Vagina (tissue), 2 donors: ENCODE data around the gene TM9SF4. TPM values are rescaled to one million over a fixed set of nuclear protein-coding genes. Genes with fewer than 3 reads are reported as not detected.

Experiments
- DNase-seq, 2 donors: peaks; one replicate each; pipeline ENCODE4 v3.0.0-alpha.2; 2017; ENCODE audit errors: extremely low spot score in 2 of 2
- H3K27ac ChIP-seq: fragments of 200-600 bp; sonication (generic); one replicate; pipeline ENCODE4 v1.5.1; 2019
- H3K27me3 ChIP-seq: fragments of 200-600 bp; sonication (generic); one replicate; pipeline ENCODE4 v1.5.1; 2019
- H3K36me3 ChIP-seq, 2 donors: fragments of 200-600 bp; sonication (generic); one replicate each; pipeline ENCODE4 v1.5.1; 2017 to 2019
- H3K4me1 ChIP-seq: fragments of 200-600 bp; sonication (generic); one replicate; pipeline ENCODE4 v1.5.1; 2019
- H3K4me3 ChIP-seq, 2 donors: fragments of 200-600 bp; sonication (generic); 1 replicate in 1 of 2; 2 replicates in 1 of 2; pipeline ENCODE4 v1.5.1; 2016 to 2019
- H3K9me3 ChIP-seq: fragments of 200-600 bp; sonication (generic); one replicate; pipeline ENCODE4 v1.5.1; 2019
- CTCF ChIP-seq, 3 experiments: fragments of 450-650 bp in 2 of 3; fragments of 200-600 bp in 1 of 3; sonication (generic) in 1 of 3; IDR thresholded peaks; one replicate each; pipeline ENCODE4 v1.5.1; 2017 to 2019; ENCODE audit warnings: antibody characterized with exemption in 3 of 3, mild to moderate bottlenecking in 2 of 3, moderate library complexity in 2 of 3
- POLR2A ChIP-seq, 2 donors: fragments of 450-650 bp; IDR thresholded peaks; one replicate each; pipeline ENCODE4 v1.6.1; 2017; ENCODE audit warnings: antibody characterized with exemption in 2 of 2, mild to moderate bottlenecking in 2 of 2, moderate library complexity in 2 of 2
- POLR2AphosphoS5 ChIP-seq, 2 donors: sonication (generic); formaldehyde crosslinking; IDR thresholded peaks; one replicate each; pipeline ENCODE4 v1.9.0; 2017; ENCODE audit warnings: antibody characterized with exemption in 2 of 2, mild to moderate bottlenecking in 2 of 2, low read depth in 1 of 2; ENCODE audit not compliant: insufficient read depth in 1 of 2
- intact Hi-C: fragments of 100-400 bp; cut with DNase I; formaldehyde crosslinking; loops from one replicate; pipeline ENCODE4 v1.15.1; 2023
- total RNA-seq: library from RNA; depleted of rRNA; stranded (reverse); fragments of >200 nt; gene quantifications from one replicate; pipeline ENCODE4 v1.2.3, GENCODE V29; 2016

The TM9SF4 gene
- total RNA-seq, 1 donor from 2014 or later, result 32.2 TPM

- Histone ChIP-seq H3K27me3 (no peaks in the 10 kb centered on the region), H3K27ac (no peak overlapping the region), H3K4me3 (no peak overlapping the region), H3K9me3 (no peaks in the 10 kb centered on the region), H3K4me1 (no peaks in the 10 kb centered on the region), H3K36me3 (peaks cover 0 to 78% of the 10 kb centered on the region in 2 donors)
- DNase-seq, result no peak
- intact Hi-C loops, result no loop called here
- no peak for TF ChIP-seq POLR2AphosphoS5 (IDR thresholded peaks at IDR 0.05; ENCODE audit: insufficient read depth in 1 of 2, low read depth in 1 of 2)
- no peak for TF ChIP-seq CTCF (IDR thresholded peaks at IDR 0.05)
- TF ChIP-seq POLR2A (IDR thresholded peaks at IDR 0.05), result no peak
Observed at GRCh38 chr20:32142088-32142487, 32.6 kb downstream of the TM9SF4 start.

- intact Hi-C loops, result no loop called here
- Histone ChIP-seq H3K4me3 (no peak overlapping the region), H3K36me3 (peaks cover 0 to 87% of the 10 kb centered on the region in 2 donors), H3K27me3 (no peaks in the 10 kb centered on the region), H3K4me1 (no peaks in the 10 kb centered on the region), H3K27ac (no peak overlapping the region), H3K9me3 (no peaks in the 10 kb centered on the region)
- DNase-seq, result no peak
- TF ChIP-seq CTCF (IDR thresholded peaks at IDR 0.05) (no peak), POLR2AphosphoS5 (IDR thresholded peaks at IDR 0.05; ENCODE audit: insufficient read depth in 1 of 2, low read depth in 1 of 2) (no peak), POLR2A (IDR thresholded peaks at IDR 0.05) (no peak)
Observed at GRCh38 chr20:32142991-32143390, 33.5 kb downstream of the TM9SF4 start.

- DNase-seq, result no peak
- Histone ChIP-seq H3K36me3 (peaks cover 0 to 86% of the 10 kb centered on the region in 2 donors), H3K9me3 (no peaks in the 10 kb centered on the region), H3K27me3 (no peaks in the 10 kb centered on the region), H3K4me3 (no peak overlapping the region), H3K4me1 (no peaks in the 10 kb centered on the region), H3K27ac (no peak overlapping the region)
- TF ChIP-seq CTCF (IDR thresholded peaks at IDR 0.05), result no peak
- TF ChIP-seq POLR2AphosphoS5 (IDR thresholded peaks at IDR 0.05; ENCODE audit: insufficient read depth in 1 of 2, low read depth in 1 of 2), result no peak
- no peak for TF ChIP-seq POLR2A (IDR thresholded peaks at IDR 0.05)
- intact Hi-C loops, result no loop called here
Observed at GRCh38 chr20:32144898-32145662, 35.6 kb downstream of the TM9SF4 start.

- Histone ChIP-seq H3K36me3 (peaks cover 0 to 90% of the 10 kb centered on the region in 2 donors), H3K27me3 (no peaks in the 10 kb centered on the region), H3K27ac (no peak overlapping the region), H3K4me1 (peaks cover 2% of the 10 kb centered on the region), H3K4me3 (no peak overlapping the region), H3K9me3 (no peaks in the 10 kb centered on the region)
- TF ChIP-seq POLR2AphosphoS5 (IDR thresholded peaks at IDR 0.05; ENCODE audit: insufficient read depth in 1 of 2, low read depth in 1 of 2) (no peak), POLR2A (IDR thresholded peaks at IDR 0.05) (no peak), CTCF (IDR thresholded peaks at IDR 0.05) (no peak)
- DNase-seq, result no peak
- intact Hi-C loops, result loop anchor here (10.0 kb wide), 1 partner anchor 1045 kb away; no protein-coding TSS in a partner anchor
Observed at GRCh38 chr20:32149566-32150170, 40.2 kb downstream of the TM9SF4 start.
